Measurements from ENCODE around the gene RYR1. TPM values are rescaled to one million over a fixed set of nuclear protein-coding genes. Genes with fewer than 3 reads are reported as not detected.

RYR1 gene
- total and polyA plus RNA-seq, 10 of the 15 experiments (the other 5 are each of a cell fraction or from before 2014, with no cell fraction given) = under 0.01 to 0.32 (median 0.07) TPM; not detected in 1

GRCh38 chr19:38559428-38560401, 126.2 kb downstream of the RYR1 start:
- H4K20me1 ChIP-seq (ENCODE audit: control insufficient read depth, insufficient read depth) = no peaks in the 10 kb centered on the region
- H3K4me3 ChIP-seq = no peak overlapping the region; the same call in 1 of the 2 replicates
- peak overlapping the region; percentile 70 for H3K27ac ChIP-seq (ENCODE audit: control insufficient read depth, insufficient read depth)
- WGBS (ENCODE audit: insufficient coverage, insufficient replicate concordance, low lambda C conversion rate, missing lambda C conversion rate) = under 1% methylated on average over 13 of the region's 13 CpGs
- no peaks in the 10 kb centered on the region for H3K36me3 ChIP-seq (ENCODE audit: control insufficient read depth in 2 of 2, insufficient read depth in 2 of 2, low read length in 1 of 2)
- POLR2A ChIA-PET = interaction anchor here (0.6 to 12.2 kb wide), 4 partner anchors 9 to 58 kb away, joined by 4 to 135 read pairs (median 8); partner anchors contain the start of genes EIF3K and MAP4K1
- FAIRE-seq (peak; percentile 98), DNase-seq (ENCODE audit: low read depth, low spot score) (peak; percentile 99), ATAC-seq (peak; percentile 81)
- CTCF ChIA-PET = interaction anchor here (1.0 to 7.2 kb wide), 3 partner anchors 16 to 75 kb away, joined by 4 to 67 read pairs (median 60); partner anchors contain the start of genes EIF3K and MAP4K1
- no peak overlapping the region for H2AFZ ChIP-seq (ENCODE audit: control insufficient read depth, low read depth, low read length)
- 0 out of 4 replicates have a peak, but pooled peaks cover 0 to under 1% of the 10 kb centered on the region in 2 experiments for H3K27me3 ChIP-seq (replicated peaks in 1 of 2; ENCODE audit: control insufficient read depth in 2 of 2, insufficient read depth in 2 of 2, low read length in 1 of 2)
- H3K9me3 ChIP-seq (replicated peaks; ENCODE audit: control insufficient read depth, insufficient read depth, low read length) = no peaks in the 10 kb centered on the region
- H3K9ac ChIP-seq (ENCODE audit: control insufficient read depth, insufficient read depth, low read length) = peak overlapping the region; percentile 2; the same call in 1 of the 2 replicates
- H3K79me2 ChIP-seq (ENCODE audit: control insufficient read depth, insufficient read depth, low read length) = no peaks in the 10 kb centered on the region
- in situ Hi-C loops (cut with MboI) (loop anchor here (5.0 kb wide), 1 partner anchor 58 kb away; the partner anchor contains the start of genes EIF3K and MAP4K1), intact Hi-C loops (cut with micrococcal nuclease; ENCODE audit: unreplicated experiment) (loop anchor here (1.0 kb wide), 1 partner anchor 24 kb away; no protein-coding TSS in a partner anchor)
- peaks cover 53% of the 10 kb centered on the region for H3K4me1 ChIP-seq (ENCODE audit: control insufficient read depth, insufficient read depth, low read length)
- BruUV-seq (replicated peaks) = no TSS peak
- H3K4me2 ChIP-seq (ENCODE audit: control insufficient read depth, insufficient read depth) = peak overlapping the region; percentile 32
- RAD21 ChIA-PET (ENCODE audit: unreplicated experiment) = interaction anchor here (0.7 to 11.1 kb wide), 4 partner anchors 8 to 75 kb away, joined by 3 to 135 read pairs (median 5); partner anchors contain the start of genes EIF3K and MAP4K1
- SMC1A ChIA-PET (ENCODE audit: uncharacterized antibody, unreplicated experiment) = interaction anchor here (0.9 to 7.0 kb wide), 4 partner anchors 15 to 57 kb away, joined by 3 to 85 read pairs (median 5); partner anchors contain the start of genes EIF3K and MAP4K1
- peak; percentile 98 for TF ChIP-seq NFIC (IDR thresholded peaks at IDR 0.05; ENCODE audit: low read depth, low read length)
- no peak for TF ChIP-seq CEBPZ (IDR thresholded peaks at IDR 0.05; ENCODE audit: low read depth, low read length)
- peak; percentile 86; the same call in 1 of the 2 replicates for TF ChIP-seq PAX8 (IDR thresholded peaks at IDR 0.05)
- peak; percentile 89 for TF ChIP-seq MEF2B (IDR thresholded peaks at IDR 0.05; ENCODE audit: partially characterized antibody, poor library complexity, severe bottlenecking)
- peak; percentile 97 for TF ChIP-seq FOXM1 (IDR thresholded peaks at IDR 0.05; ENCODE audit: low read depth, low read length)
- TF ChIP-seq MTA3 (IDR thresholded peaks at IDR 0.05; ENCODE audit: borderline replicate concordance, low read length) = peak; percentile 97
- peak; percentile 94; the same call in 1 of the 2 replicates for TF ChIP-seq CBX5 (IDR thresholded peaks at IDR 0.05; ENCODE audit: low read depth)
- no peak for TF ChIP-seq ZBTB4 (CRISPR knock-in tag; IDR thresholded peaks at IDR 0.05)
- peak; percentile 89; the same call in 1 of the 2 replicates for TF ChIP-seq STAT3 (IDR thresholded peaks at IDR 0.05; ENCODE audit: low read depth, low read length)
- 0 out of 2 replicates have a peak, but pooled peaks have one; percentile 61 for TF ChIP-seq TCF3 (IDR thresholded peaks at IDR 0.05; ENCODE audit: borderline replicate concordance, insufficient read depth, low read depth, low read length)
- TF ChIP-seq ZNF217 (IDR thresholded peaks at IDR 0.05) = peak; percentile 71
- TF ChIP-seq SIX5 (IDR thresholded peaks at IDR 0.05; ENCODE audit: low read depth, low read length, severe bottlenecking) = no peak
- TF ChIP-seq SUZ12 (IDR thresholded peaks at IDR 0.05; ENCODE audit: unreplicated experiment) = no peak
